ENCODE results near the gene IFIT3. TPM values are rescaled to one million over a fixed set of nuclear protein-coding genes. Genes with fewer than 3 reads are reported as not detected.

IFIT3 gene
- total RNA-seq, 2 experiments from 2014 or later, result 14.7 to 15.2 TPM

DNA sequence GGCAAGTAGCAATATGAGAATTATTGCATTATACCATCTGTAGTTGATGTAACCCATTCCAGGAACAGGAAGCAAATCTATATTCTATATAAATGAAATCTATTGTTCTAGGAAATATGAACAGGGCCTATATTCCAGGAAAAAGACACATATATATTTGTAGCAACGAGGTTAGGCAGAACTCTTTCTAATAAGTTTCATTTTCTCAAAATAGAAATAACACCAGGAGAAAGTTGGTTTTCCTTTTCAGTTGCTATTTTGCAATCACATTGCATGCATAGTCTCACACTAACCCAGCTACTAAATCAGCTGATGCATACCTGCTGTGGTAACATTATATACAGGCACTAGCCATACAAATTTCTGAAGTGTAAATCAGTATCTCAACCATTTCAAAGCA is 32.2 kb upstream of the IFIT3 start:
- POLR2A ChIA-PET, result no interaction called here
- Mint-ChIP-seq H3K27me3 (no peaks in the 10 kb centered on the region), H3K4me3 (no peak overlapping the region)

DNA sequence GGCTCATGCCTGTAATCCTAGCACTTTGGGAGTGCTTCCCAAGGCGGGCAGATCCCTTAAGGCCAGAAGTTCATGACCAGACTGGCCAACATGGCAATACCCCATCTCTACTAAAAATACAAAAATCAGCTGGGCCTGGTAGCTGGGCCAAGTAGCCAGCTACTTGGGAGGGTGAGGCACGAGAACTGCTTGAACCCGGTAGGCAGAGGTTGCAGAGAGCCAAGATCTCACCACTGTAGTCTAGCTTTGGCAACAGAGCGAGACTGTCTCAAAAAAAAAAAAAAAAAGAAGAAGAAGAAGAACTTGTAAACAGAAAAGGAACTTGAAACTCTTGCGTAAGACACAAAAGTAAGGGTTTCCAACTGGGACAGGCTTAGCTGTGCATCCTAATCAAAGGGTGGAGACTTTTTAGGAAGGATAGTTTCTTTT is 31.6 kb upstream of the IFIT3 start:
- Mint-ChIP-seq H3K36me3 (peaks cover 5% of the 10 kb centered on the region), H3K27ac (no peak overlapping the region), H3K4me1 (ENCODE audit: low read depth) (peaks cover 16% of the 10 kb centered on the region), H3K27me3 (no peaks in the 10 kb centered on the region), H3K9me3 (peaks cover 14% of the 10 kb centered on the region), H3K4me3 (no peak overlapping the region)
- intact Hi-C loops (cut with micrococcal nuclease), result no loop called here
- DNase-seq, result no peak
- ChIA-PET POLR2A (interaction anchor here (0.7 kb wide), 1 partner anchor 9 kb away, joined by 3 read pairs; no protein-coding TSS in a partner anchor), CTCF (no interaction called here)

More for the DNA sequence above, 32.2 kb upstream of the IFIT3 start:
- peaks cover 14% of the 10 kb centered on the region for H3K9me3 Mint-ChIP-seq
- DNase-seq, result no peak
- H3K4me1 Mint-ChIP-seq (ENCODE audit: low read depth), result peaks cover 11% of the 10 kb centered on the region
- CTCF ChIA-PET, result interaction anchor here (2.1 kb wide), 1 partner anchor 73 kb away, joined by 14 read pairs; no protein-coding TSS in a partner anchor
- H3K27ac Mint-ChIP-seq, result no peak overlapping the region
- intact Hi-C loops (cut with micrococcal nuclease), result no loop called here
- H3K36me3 Mint-ChIP-seq, result peaks cover 5% of the 10 kb centered on the region

DNA sequence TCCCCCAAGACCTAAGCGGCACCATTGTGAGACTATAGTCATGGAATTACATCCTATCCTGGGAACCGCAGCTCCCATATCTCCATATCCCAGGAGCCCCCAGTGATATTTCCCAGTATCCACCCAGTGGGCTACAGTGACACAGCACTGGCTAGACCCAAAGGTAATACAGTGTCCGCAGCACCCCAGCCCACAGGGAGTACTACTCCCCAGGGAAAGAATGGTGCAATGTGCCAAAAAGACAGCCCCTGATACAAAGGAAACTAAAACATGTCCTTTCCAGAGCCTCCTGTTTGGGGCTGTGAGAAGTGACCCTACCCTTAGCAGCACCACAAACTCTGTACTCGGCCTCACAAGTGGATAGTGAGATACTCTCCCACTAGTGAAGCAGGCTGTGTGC is 30.4 kb upstream of the IFIT3 start:
- ChIA-PET POLR2A (no interaction called here), CTCF (no interaction called here)
- intact Hi-C loops (cut with micrococcal nuclease), result no loop called here
- DNase-seq, result no peak
- Mint-ChIP-seq H3K9me3 (peaks cover 14% of the 10 kb centered on the region), H3K36me3 (peaks cover 5% of the 10 kb centered on the region), H3K4me3 (no peak overlapping the region), H3K4me1 (ENCODE audit: low read depth) (peaks cover 21% of the 10 kb centered on the region), H3K27me3 (no peaks in the 10 kb centered on the region), H3K27ac (no peak overlapping the region)

DNA sequence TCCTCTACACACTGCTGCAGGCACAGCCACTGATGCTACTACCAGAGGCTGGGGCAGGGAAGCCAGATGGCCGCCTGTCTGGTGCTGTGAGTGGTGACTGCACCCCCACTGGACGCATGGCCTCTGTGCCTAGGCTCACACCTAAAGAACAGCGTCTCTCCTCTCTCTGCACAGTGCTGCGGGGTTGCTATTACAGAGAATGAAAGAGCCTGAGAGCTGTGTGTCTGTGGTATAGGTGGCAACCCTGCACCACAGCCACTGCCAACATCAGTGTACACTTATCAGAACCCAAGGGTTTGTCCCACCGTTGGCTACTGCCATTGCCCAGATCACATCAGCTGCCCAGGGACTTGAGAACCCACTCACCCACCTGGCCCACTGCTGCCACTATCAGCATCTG is 30.0 kb upstream of the IFIT3 start:
- DNase-seq, result no peak
- intact Hi-C loops (cut with micrococcal nuclease), result no loop called here
- ChIA-PET CTCF (no interaction called here), POLR2A (no interaction called here)
- H3K36me3 Mint-ChIP-seq, result peaks cover 5% of the 10 kb centered on the region
- no peak overlapping the region for H3K27ac Mint-ChIP-seq
- no peaks in the 10 kb centered on the region for H3K27me3 Mint-ChIP-seq
- peaks cover 14% of the 10 kb centered on the region for H3K9me3 Mint-ChIP-seq
- peaks cover 26% of the 10 kb centered on the region for H3K4me1 Mint-ChIP-seq (ENCODE audit: low read depth)
- H3K4me3 Mint-ChIP-seq, result no peak overlapping the region

DNA sequence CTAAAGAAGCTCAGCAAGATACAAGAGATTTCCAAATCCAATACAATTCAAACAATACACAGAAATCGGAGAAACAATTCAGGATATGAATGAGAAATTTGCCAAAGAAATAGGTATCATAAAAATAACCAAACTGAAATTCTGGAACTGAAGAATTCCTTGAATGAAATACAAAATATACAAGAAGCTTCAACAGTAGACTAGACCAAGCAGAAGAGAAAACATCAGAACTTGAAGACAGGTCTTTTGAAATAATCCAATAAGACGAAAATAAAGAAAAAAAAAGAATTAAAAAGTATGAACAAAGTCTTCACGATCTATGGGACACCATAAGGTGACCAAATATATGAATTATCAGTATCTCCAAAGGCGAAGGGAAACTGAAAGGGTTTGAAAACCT is 28.8 kb upstream of the IFIT3 start:
- peaks cover 5% of the 10 kb centered on the region for H3K36me3 Mint-ChIP-seq
- no peak overlapping the region for H3K4me3 Mint-ChIP-seq
- H3K27me3 Mint-ChIP-seq, result no peaks in the 10 kb centered on the region
- ChIA-PET POLR2A (no interaction called here), CTCF (no interaction called here)
- H3K9me3 Mint-ChIP-seq, result peaks cover 14% of the 10 kb centered on the region
- H3K27ac Mint-ChIP-seq, result no peak overlapping the region
- intact Hi-C loops (cut with micrococcal nuclease), result no loop called here
- peaks cover 38% of the 10 kb centered on the region for H3K4me1 Mint-ChIP-seq (ENCODE audit: low read depth)
- no peak for DNase-seq

DNA sequence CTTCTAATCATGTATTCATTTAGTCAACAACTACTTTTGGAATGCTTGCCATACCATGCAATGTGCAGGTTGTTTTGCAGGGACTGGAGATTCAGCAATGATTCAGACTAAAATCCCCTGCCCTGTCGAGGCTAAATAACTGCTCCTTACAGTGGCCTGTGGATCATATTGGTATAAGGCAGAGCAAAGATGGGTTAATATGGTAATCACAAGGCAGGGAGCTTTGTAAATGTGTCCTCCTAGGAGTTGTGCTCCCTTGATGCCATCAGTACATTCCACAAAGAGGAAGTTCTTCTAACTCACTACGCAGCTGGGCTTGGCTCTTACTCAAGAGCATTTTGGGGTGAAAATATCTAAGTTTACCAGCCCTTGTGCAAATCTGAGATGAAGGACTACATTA is 26.6 kb upstream of the IFIT3 start:
- H3K4me1 Mint-ChIP-seq (ENCODE audit: low read depth), result peaks cover 32% of the 10 kb centered on the region
- H3K36me3 Mint-ChIP-seq, result peaks cover 9% of the 10 kb centered on the region
- CTCF ChIA-PET, result interaction anchor here (1.2 to 1.9 kb wide), 2 partner anchors 68 to 264 kb away, joined by 3 to 8 read pairs; no protein-coding TSS in a partner anchor
- H3K4me3 Mint-ChIP-seq, result peak overlapping the region; percentile 79
- H3K27ac Mint-ChIP-seq, result peak overlapping the region; percentile 68
- peaks cover 14% of the 10 kb centered on the region for H3K9me3 Mint-ChIP-seq
- POLR2A ChIA-PET, result interaction anchor here (1.4 kb wide), 1 partner anchor 31 kb away, joined by 7 read pairs; no protein-coding TSS in a partner anchor
- intact Hi-C loops (cut with micrococcal nuclease), result loop anchor here (1.0 to 2.0 kb wide), 2 partner anchors 68 to 91 kb away; partner anchors contain the start of gene IFIT1
- no peaks in the 10 kb centered on the region for H3K27me3 Mint-ChIP-seq
- no peak for DNase-seq

DNA sequence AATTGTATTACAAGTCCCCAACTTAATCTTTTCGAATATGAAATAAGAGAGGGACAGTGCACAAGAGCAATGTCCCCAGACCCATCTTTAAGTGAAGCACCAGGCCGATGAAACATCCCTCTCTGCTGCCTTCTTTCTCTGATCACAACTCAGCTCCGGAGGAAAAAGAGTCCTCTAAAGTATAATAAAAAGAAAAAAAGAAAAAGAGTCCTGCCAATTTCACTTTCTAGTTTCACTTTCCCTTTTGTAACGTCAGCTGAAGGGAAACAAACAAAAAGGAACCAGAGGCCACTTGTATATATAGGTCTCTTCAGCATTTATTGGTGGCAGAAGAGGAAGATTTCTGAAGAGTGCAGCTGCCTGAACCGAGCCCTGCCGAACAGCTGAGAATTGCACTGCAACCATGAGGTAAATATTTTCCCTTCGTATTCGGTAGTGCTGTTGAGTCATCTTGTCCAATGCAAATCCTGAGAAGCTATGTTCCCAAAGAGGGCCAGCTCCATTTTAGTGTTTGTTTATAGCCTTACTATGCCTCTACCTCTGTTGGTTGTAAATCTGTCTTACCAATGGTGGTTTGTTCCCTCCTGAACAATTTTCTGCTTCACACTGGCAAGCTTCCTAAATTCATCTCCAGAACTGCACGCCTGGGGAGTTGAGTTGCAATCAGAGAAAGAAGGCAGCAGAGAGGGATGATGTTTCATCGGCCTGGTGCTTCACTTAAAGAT is 25.9 kb upstream of the IFIT3 start, which contains the start of gene IFIT2:
IFIT2 (plus strand) TSS at position 326 of the 725 bp plus-strand sequence; CDS start at position 404, 78 bp downstream.
- no peaks in the 10 kb centered on the region for H3K27me3 Mint-ChIP-seq
- ChIA-PET CTCF (interaction anchor here (0.7 to 1.9 kb wide), 3 partner anchors 67 to 263 kb away, joined by 3 to 8 read pairs (median 3); partner anchors contain the start of gene IFIT5), POLR2A (interaction anchor here (1.4 kb wide), 1 partner anchor 30 kb away, joined by 7 read pairs; no protein-coding TSS in a partner anchor)
- H3K36me3 Mint-ChIP-seq, result peaks cover 12% of the 10 kb centered on the region
- DNase-seq, result peak; percentile 40
- H3K4me1 Mint-ChIP-seq (ENCODE audit: low read depth), result peaks cover 32% of the 10 kb centered on the region
- peak within 1 kb of the TSS; percentile 79 for H3K4me3 Mint-ChIP-seq
- intact Hi-C loops (cut with micrococcal nuclease), result loop anchor here (1.0 to 2.0 kb wide), 3 partner anchors 67 to 113 kb away; partner anchors contain the start of genes IFIT1 and IFIT5
- H3K9me3 Mint-ChIP-seq, result peaks cover 14% of the 10 kb centered on the region
- H3K27ac Mint-ChIP-seq, result peak within 1 kb of the TSS; percentile 68

DNA sequence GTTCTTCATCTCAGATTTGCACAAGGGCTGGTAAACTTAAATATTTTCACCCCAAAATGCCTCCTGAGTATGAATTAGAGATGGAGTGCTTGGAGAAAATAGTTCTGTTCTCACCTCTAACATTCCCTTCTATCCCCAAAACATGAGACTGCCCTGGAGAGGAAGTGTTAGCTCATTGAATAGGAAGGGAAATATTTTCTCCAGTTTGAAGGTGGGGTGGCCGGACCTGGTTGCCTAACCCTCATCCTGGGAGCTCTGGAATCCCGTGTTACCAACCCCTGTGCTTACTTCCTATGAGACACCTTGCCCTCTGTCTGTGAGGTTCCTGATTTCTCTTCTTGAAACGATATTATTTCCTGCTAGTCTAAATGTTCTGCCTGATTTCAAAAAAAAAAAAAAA is 25.2 kb upstream of the IFIT3 start:
- peaks cover 14% of the 10 kb centered on the region for H3K9me3 Mint-ChIP-seq
- DNase-seq, result no peak
- POLR2A ChIA-PET, result interaction anchor here (1.4 kb wide), 1 partner anchor 30 kb away, joined by 7 read pairs; no protein-coding TSS in a partner anchor
- H3K27ac Mint-ChIP-seq, result no peak overlapping the region
- intact Hi-C loops (cut with micrococcal nuclease), result loop anchor here (2.0 kb wide), 1 partner anchor 112 kb away; the partner anchor contains the start of gene IFIT5
- peaks cover 17% of the 10 kb centered on the region for H3K36me3 Mint-ChIP-seq
- CTCF ChIA-PET, result interaction anchor here (1.9 kb wide), 1 partner anchor 66 kb away, joined by 8 read pairs; no protein-coding TSS in a partner anchor
- H3K4me1 Mint-ChIP-seq (ENCODE audit: low read depth), result peaks cover 32% of the 10 kb centered on the region
- peak overlapping the region; percentile 79 for H3K4me3 Mint-ChIP-seq
- no peaks in the 10 kb centered on the region for H3K27me3 Mint-ChIP-seq

DNA sequence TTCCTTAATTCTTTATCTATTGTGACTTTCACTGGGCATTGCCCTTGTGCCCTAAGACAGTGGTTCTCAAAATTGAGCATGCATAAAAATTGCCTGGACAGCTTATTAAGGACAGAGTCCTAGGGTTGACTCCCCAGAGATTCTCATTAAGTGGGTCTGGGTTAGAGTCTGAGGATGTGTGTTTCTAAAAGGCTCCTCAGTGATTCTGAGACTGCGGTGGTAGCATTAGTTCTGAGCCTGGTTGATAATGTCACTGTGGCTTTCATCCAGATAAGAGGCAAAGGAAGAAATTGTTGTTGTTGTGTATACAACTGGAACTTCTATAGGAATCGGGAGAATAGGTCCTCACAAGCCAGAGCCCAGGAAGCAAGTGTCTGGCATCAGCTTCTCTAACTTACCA is 24.6 kb upstream of the IFIT3 start:
- H3K4me1 Mint-ChIP-seq (ENCODE audit: low read depth), result peaks cover 32% of the 10 kb centered on the region
- H3K4me3 Mint-ChIP-seq, result peak overlapping the region; percentile 36
- peaks cover 22% of the 10 kb centered on the region for H3K36me3 Mint-ChIP-seq

DNA sequence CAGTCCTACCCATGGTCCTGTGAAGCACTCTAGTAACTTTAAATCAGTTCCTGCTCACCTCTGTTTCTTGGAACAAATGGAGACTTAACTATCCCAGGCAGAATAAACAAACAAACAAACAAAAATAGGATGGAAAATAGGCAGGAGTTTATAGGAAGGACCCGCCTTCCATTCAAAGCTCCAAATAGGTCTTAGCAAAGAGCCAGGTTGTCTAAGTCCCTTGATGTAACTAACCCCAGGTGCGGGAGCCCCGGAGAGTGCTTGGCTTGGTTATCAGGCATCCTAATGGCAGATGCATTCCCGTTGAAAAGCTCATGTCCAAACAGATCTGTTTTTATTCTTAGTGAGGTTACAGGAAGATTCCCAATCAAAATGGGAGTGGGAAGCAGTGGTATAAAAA is 23.8 kb upstream of the IFIT3 start:
- Mint-ChIP-seq H3K27ac (no peak overlapping the region), H3K4me1 (ENCODE audit: low read depth) (peaks cover 32% of the 10 kb centered on the region), H3K36me3 (peaks cover 23% of the 10 kb centered on the region), H3K9me3 (peaks cover 7% of the 10 kb centered on the region), H3K4me3 (no peak overlapping the region), H3K27me3 (no peaks in the 10 kb centered on the region)
- CTCF ChIA-PET, result interaction anchor here (1.4 kb wide), 1 partner anchor 260 kb away, joined by 4 read pairs; no protein-coding TSS in a partner anchor
- DNase-seq, result no peak
- intact Hi-C loops (cut with micrococcal nuclease), result no loop called here
- POLR2A ChIA-PET, result no interaction called here

More for the DNA sequence above, 24.6 kb upstream of the IFIT3 start:
- ChIA-PET POLR2A (no interaction called here), CTCF (no interaction called here)
- Mint-ChIP-seq H3K27me3 (no peaks in the 10 kb centered on the region), H3K27ac (no peak overlapping the region), H3K9me3 (peaks cover 12% of the 10 kb centered on the region)
- intact Hi-C loops (cut with micrococcal nuclease), result loop anchor here (2.0 kb wide), 1 partner anchor 112 kb away; the partner anchor contains the start of gene IFIT5
- no peak for DNase-seq

DNA sequence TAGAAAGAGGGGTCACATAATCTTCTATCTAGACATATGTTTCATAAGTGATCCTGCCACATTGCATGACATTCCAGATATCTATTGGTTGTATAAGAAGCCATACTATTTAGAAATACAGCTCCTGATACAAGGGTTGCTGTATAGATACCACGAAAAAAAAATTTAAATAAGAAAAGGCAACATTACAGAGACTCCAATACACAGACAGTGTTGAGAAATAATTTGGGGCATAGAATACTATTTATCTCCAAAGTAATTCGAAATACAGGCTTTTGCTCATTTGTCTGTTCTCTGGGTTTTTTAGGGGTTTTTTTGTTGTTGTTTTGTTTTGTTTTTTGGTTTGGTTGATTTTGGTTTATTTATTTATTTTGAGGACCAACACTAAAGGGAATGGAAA is 23.4 kb upstream of the IFIT3 start:
- DNase-seq, result no peak
- CTCF ChIA-PET, result interaction anchor here (1.4 kb wide), 1 partner anchor 260 kb away, joined by 4 read pairs; no protein-coding TSS in a partner anchor
- Mint-ChIP-seq H3K4me1 (ENCODE audit: low read depth) (peaks cover 32% of the 10 kb centered on the region), H3K4me3 (no peak overlapping the region), H3K27me3 (no peaks in the 10 kb centered on the region), H3K9me3 (peaks cover 3% of the 10 kb centered on the region), H3K27ac (no peak overlapping the region), H3K36me3 (peaks cover 23% of the 10 kb centered on the region)
- POLR2A ChIA-PET, result no interaction called here
- intact Hi-C loops (cut with micrococcal nuclease), result no loop called here

DNA sequence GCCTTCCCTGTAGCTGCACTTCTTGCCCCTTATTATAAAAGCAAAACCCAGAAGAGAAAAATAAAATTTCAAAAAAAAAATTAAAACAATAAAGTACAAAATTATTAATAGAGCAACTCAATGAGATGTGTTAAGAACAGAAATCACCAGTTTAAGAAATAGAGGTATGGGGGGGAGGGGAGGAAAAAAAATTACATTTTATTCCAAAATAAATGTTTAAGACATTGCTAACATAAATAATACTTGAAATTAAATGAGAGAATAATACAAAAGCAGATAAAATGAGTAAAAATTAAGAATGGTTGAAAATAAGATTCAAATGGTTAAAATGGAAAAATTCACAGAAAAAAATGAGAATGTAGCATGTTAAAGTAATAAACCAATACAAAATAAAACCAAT is 22.9 kb upstream of the IFIT3 start:
- H3K36me3 Mint-ChIP-seq, result peaks cover 23% of the 10 kb centered on the region
- H3K4me3 Mint-ChIP-seq, result no peak overlapping the region
- no peak for DNase-seq
- H3K27ac Mint-ChIP-seq, result no peak overlapping the region
- ChIA-PET POLR2A (interaction anchor here (0.8 kb wide), 1 partner anchor 9 kb away, joined by 3 read pairs; no protein-coding TSS in a partner anchor), CTCF (interaction anchor here (1.4 kb wide), 1 partner anchor 259 kb away, joined by 4 read pairs; no protein-coding TSS in a partner anchor)
- H3K27me3 Mint-ChIP-seq, result no peaks in the 10 kb centered on the region
- intact Hi-C loops (cut with micrococcal nuclease), result no loop called here
- H3K4me1 Mint-ChIP-seq (ENCODE audit: low read depth), result peaks cover 32% of the 10 kb centered on the region
- no peaks in the 10 kb centered on the region for H3K9me3 Mint-ChIP-seq

All from activated CD4-positive, alpha-beta memory T cell treated with anti-CD3 and anti-CD28 coated beads for 36 hours (primary cell).